ENCODE results near the gene PFN3.

DNA sequence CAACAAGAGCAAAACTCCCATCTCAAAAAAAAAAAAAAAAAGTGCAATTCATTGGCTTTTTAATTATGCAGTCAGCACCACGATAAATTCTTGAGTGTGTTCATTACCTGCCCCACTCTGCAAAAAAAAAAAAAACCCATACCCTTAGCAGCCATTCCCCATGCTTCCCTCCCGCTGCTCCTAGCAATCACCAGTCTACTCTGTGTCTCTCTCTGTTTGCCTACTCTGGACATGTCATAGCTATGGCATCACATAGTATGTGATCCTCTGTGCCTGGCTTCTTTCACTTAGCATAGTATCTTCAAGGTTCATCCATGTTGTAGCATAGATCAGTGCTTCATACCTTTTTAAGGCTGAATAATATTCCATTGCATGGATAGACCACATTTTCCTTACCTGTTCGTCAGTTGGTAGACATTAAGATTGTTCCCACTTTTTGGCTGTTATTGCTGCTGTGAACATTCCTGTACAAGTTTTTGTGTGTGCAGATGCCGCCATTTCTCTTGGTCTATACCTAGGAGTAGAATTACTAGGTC is 39.1 kb upstream of the PFN3 start:
- TF ChIP-seq CTCF (conservative IDR thresholded peaks at IDR 0.05; ENCODE audit: low read length) (no peak), EZH2phosphoT487 (IDR thresholded peaks at IDR 0.05; ENCODE audit: borderline replicate concordance, low read depth, low read length) (no peak)
